HG03108 (cell line): ENCODE data around the gene CBFA2T2.
"Not testable (repeated sequence)": the region's sequence is repeated elsewhere in the genome, so short reads cannot be mapped to it uniquely, and the experiment has no call there.

Experiments
- ATAC-seq: cut with Tn5 transposase; IDR thresholded peaks from one replicate; pipeline ENCODE4 v1.9.1; 2021; ENCODE audit warnings: moderate library complexity; ENCODE audit not compliant: unreplicated experiment

CBFA2T2 gene

DNA sequence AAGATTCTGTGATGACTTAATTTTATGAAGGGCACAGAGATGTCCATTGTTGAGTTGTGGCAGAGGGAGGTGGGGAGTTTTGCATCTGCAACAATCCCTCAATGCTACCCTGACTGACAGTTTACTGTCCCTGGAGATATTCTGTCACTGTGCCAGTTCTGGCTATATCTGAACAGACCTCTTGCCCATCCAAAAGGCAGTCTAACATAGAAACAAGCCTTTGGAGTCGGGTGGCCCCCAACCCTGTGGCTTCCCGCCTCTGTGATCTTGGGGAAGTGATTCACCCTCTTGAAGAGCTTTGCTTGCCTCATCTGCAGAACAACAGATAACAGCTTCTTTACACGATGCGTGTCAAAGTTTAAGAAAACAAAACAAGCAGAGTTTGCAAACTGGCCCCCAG, 200.1 kb downstream of the CBFA2T2 start:
- ATAC-seq = no peak

DNA sequence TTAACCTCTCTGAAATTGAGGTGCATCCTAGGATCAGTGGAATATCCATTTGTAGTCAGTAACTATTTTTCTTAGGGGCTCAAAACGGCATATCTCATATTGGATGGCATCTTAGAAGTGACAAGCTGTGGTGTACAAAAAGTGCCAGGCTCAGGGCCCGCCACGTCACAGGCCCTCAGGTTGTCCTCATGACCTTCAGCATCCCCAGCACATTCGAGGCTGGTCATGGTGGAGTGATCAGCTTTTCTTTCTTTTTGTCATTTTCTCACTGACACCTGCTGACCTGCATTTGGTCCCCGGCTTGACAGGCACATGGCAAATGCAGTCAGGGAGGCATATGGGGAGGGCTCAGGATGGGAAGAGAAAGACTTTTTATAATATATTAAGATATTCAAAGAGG, 203.4 kb downstream of the CBFA2T2 start:
- no peak for ATAC-seq

DNA sequence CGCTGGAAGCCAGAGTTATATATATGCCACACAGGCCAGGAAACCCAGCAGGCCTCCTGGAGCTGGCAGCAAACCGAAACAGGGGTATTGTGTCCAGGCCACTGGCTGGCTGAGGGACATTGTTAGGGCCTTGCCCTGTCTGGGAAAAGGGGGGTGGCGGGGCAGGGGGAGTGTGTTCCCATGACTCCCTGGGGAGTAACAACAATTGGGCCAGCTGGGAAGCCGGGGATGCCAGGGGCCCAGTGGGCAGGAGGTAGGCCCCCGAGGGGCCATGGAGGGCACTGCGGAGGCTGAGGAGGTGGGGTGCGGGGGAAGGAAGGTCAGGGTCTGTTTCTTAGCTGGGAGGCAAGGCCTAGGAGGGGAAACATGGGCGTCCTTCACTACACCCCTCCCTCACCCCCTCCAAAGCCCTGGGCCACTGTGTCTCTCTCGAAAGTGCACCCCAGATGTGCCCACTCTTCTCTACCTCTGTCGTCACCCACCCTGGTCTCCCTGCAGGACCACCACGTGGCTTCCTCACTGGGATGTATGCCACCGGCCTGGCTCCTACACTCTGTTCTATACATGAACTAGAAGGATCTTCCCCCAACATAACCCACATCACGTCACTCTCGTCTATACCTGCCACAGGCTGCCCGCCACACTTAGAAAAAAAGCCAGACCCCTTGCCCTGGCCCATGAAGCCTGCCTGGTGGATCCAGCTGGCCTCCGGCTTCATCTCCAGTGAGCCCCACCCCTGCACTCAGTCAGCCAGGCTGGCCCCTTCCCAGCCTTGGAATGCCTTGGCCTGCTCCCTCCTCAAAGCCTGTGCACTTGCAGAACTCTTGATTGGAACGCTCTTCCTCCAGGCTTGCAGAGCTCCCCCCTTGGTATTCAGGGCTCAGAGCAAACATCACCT, 204.1 kb downstream of the CBFA2T2 start:
- no peak for ATAC-seq

DNA sequence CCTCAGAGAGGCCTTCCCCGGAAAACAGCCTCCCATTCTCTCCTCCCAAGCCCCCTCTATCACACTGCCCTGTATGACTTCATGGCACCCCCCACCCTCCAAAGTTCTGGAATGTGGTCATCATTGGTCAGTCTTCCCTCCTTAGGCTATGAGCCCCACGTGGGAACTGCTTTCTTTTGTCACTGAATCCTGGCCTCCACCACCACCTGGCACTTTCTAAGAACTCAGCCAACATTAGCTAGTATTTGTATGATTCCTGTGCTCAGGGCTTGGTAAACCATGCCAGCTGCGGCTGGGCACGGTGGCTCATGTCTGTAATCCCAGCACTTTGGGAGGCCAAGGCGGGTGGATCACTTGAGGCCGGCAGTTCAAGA, 204.7 kb downstream of the CBFA2T2 start:
- no peak for ATAC-seq

DNA sequence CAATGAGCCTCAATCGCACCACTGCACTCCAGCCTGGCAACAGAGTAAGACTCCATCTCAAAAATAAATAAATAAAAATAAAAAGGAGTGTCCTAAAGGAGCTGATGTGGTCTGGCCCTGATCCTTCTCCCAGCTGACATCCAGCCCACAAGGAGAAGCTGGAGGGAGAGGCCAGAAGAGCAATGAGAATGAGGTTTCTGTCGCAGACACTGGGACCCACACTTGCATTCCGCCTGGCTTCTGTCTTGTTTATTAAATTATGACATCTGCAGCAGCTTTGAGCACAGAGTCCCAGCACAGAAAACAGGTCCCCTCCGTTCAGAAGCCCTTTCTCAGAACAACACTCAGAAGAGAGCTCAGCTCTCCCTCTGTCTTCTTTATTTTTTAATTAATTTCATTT, 206.6 kb downstream of the CBFA2T2 start:
- ATAC-seq = no peak

DNA sequence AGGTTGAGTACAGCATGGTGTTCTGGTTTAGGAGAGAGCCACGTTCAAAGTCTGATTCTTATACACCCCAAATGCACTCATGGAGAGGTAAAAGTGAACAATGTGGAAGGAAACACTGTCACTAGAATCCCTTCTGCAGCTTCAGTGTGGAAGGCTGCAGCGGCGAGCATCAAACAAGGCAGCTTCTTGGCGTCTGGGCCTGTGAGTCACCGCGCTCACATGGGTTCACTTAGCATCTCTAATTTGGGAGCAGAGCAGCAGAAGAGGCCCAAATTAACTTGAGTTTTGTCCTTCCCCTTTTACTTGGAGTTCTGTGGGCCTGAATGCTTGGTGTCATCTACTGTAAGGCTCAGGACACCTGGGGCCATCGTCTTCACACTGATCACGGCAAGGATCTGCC, 207.2 kb downstream of the CBFA2T2 start:
- no peak for ATAC-seq

DNA sequence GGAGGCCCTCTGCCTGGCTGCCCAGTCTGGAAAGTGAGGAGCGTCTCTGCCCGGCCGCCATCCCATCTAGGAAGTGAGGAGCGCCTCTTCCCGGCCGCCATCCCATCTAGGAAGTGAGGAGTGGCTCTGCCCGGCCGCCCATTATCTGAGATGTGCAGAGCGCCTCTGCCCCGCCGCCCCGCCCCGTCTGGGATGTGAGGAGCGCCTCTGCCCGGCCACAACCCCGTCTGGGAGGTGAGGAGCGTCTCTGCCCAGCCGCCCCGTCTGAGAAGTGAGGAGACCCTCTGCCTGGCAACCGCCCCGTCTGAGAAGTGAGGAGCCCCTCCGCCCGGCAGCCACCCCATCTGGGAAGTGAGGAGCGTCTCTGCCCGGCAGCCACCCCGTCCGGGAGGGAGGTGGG, 209.1 kb downstream of the CBFA2T2 start:
- not testable (repeated sequence) for ATAC-seq
